GM19467 (cell line): ENCODE results near the gene TIMP2.
"Not testable (repeated sequence)": the region's sequence is repeated elsewhere in the genome, so short reads cannot be mapped to it uniquely, and the experiment has no call there.

Source experiments
- ATAC-seq: cut with Tn5 transposase; IDR thresholded peaks from one replicate; pipeline ENCODE4 v1.9.1; 2021; ENCODE audit warnings: mild to moderate bottlenecking, moderate library complexity; ENCODE audit not compliant: unreplicated experiment

Gene TIMP2

GRCh38 chr17:78925234-78925633 lies at the start of gene TIMP2:
Gene TIMP2, minus strand, starts transcription at chr17:78925387. Its CDS starts 299 bp downstream, at chr17:78925088.
- ATAC-seq: no peak

GRCh38 chr17:78973792-78974520 lies 48.8 kb upstream of the TIMP2 start:
- ATAC-seq: no peak

GRCh38 chr17:78973196-78973595 lies 48.0 kb upstream of the TIMP2 start:
- no peak for ATAC-seq

DNA sequence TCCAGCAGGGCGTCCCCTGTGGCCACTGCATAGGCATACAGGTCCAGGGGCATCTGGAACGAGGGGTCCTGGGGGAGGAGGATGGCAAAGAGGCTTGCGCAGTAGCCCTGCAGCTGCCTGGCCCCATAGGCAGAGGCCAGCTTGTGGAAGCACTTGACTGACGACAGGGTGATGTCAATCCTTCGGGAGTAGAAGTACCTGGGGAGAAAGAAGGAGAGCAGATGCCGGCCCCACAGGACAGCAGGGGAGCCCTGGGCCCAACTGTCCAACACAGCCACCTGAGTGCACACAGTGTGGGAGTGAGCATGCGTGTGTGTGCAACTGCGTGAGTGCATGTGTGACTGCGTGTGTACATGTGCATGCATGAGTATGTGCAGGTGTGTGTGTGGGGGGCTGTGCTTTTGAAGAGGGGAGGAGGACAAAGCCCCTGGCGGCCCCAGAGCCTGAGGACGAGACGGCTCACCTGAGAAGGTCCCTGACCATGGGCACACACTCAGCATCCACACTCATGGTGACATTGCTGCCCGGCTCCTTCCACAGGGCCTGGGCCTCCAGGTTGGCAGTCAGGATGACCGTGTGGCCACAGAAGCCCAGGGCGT lies 47.4 kb upstream of the TIMP2 start:
- no peak for ATAC-seq

DNA sequence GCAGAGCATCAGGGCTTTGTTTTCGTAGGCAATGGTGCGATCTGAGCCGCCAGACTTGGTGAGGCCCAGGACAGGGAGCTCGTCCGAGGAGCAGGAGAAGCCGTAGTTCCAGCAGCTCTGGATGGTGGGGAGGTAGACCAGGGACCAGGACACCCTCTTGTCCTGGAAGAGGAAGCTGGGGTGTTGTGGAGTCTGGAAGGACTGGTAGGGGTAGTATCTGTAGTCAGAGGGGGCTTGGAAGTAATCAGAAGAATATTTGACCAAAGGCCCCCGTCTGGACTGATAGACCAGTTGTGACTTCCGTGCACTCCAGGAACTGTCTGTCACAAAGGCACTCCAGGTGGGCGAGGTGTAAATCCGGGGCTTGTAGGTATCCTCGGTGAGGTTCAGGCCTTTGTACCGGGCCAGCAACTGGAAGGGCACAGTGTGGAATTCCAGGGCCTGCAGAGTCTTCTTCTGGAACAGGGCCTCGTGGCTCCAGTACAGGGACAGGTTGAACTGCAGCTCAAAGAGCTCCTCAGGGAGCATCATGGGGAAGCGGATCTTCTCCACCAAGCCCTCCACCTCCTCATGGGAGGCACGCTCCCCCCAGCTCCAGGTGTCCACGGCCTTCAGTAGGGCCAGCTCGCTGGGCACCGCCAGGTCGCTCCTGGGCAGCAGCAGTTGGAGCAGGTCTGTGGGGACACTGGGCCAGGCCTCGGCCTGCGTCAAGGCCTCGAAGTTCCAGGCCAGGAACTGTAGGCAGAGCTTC lies 46.7 kb upstream of the TIMP2 start:
- no peak for ATAC-seq

DNA sequence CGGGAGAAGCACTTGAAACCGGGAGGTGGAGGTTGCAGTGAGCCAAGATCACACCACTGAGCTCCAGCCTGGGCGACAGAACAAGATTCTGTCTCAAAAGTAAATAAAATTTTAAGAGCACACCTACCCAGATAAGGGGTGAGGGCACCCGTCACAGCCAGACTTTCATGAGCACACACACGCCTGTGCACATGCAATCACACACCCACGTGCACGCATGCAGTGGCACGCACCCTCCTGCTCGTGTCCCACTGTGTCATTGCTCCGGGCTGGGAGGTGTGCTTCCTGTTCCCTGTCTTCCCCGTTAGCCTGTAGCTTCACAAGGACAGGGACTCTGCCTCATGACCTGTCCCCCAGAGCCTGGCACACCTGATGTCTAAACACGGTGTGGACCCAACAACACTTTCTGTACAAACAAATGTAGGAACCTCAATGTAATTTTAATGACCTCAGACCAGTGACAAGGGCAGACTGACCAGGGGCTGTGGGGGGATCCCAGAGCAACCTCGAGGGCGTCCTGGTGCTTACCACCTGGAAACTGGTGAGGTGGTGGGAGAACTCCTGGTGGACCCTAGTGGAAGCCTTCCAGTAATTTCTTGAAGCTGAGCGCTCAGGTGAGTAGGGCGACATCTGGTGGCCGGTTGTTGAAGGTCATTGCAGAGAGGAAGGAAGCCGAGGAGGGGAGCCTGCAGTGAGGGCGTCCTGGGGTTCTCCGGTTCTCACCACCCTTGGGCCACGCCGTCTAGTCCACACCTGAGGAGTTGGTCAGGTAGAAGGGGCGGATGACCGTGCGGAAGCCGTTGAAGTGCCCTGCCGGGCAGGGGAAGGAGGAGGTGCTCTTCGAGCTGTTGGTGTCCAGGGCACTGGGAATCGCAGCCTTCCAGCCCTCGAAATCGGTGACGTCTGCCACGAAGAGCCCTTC lies 45.9 kb upstream of the TIMP2 start:
- no peak for ATAC-seq

DNA sequence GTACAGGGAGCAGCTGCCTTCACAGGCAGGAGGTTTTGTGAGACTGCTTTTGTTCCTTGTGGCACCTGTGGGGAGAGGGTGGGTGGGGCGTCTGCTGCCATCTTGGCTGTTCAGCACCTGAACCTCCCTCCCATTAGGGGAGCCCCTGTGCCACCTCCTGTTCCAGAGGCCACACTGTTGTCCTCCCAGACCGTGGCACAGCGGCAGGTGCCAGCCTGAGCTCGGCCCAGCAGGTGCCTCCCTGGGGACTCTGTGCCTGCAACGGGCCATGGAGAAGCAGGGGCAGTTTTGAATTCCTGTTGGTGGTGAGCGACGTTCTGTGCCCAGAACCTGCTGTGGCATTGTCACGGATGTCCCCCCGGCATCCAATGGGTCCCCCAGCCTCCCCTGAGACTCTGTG lies 44.7 kb upstream of the TIMP2 start:
- ATAC-seq: no peak

GRCh38 chr17:78967782-78968362 lies 42.7 kb upstream of the TIMP2 start:
- no peak for ATAC-seq

GRCh38 chr17:78966910-78967600 lies 41.9 kb upstream of the TIMP2 start:
- ATAC-seq: no peak

GRCh38 chr17:78966123-78966813 lies 41.1 kb upstream of the TIMP2 start:
- ATAC-seq: no peak

- no peak for ATAC-seq
These were observed 40.3 kb upstream of the TIMP2 start for GRCh38 chr17:78965491-78965924.

DNA sequence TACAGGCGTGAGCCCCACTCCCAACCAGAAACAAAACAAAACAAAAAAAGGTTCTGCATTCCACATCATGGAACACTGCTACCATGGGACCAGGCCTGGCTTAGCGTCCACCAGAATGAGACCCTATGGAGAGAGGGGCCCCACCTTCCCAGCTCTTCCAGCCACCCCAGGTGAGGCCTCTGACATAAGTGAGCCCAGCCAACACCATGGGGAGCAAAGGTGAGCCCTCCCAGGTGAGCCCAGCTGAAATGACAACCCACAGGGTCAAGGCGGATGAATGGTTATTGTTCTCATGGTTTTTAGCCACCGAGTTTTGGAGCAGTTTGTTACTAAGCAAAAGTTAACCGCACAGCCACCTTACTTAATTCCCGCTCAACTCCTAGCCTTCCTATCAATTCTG lies 38.2 kb upstream of the TIMP2 start:
- ATAC-seq: no peak

- not testable (repeated sequence) for ATAC-seq
These were observed 37.8 kb upstream of the TIMP2 start for GRCh38 chr17:78962984-78963348.

DNA sequence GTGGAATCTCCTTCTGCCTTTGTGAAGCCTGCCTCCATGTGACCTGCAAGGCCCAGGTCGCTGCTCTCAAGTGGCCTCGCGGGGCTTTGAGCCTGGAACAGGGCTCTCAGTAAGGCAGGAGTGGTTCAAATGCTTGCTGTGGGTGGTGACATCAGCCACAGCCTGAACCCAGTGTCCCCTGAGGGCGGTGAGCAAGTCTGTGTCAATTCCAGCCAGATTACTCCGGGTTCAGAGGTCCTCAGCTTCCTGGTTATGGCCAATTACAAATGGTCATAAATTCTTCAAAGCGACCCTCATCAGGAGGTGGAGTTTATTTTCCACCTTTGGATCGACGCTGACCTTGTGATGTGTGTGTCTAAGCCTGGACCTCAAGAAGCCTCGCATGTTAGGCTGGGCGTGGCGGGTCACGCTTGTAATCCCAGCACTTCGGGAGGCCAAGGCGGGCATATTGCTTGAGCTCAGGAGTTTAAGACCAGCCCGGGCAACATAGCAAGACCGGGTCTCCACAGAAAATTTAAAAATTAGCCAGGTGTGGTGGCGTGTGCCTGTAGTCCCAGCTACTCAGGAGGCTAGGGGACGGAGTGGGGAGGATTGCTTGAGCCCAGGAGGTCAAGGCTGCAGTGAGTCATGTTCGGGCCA lies 37.3 kb upstream of the TIMP2 start:
- no peak for ATAC-seq

DNA sequence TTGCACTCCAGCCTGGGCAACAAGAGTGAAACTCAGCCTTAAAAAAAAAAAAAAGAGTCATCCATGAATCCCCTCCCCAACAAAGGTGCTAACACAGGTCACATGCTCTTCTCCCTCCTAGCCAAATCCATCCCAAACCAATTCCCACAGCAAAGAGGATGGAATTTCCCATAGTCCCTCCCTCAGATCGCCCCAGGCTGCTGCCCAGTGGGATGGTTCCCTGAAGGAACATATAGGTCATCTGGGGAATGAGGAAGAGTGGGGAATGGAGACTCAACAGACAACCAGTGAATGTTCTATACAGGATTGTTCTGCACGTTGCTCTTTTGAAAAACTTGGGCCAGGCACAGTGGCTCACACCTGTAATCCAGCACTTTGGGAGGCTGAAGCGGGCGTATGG lies 36.4 kb upstream of the TIMP2 start:
- no peak for ATAC-seq

GRCh38 chr17:78960928-78961327 lies 35.7 kb upstream of the TIMP2 start:
- no peak for ATAC-seq

DNA sequence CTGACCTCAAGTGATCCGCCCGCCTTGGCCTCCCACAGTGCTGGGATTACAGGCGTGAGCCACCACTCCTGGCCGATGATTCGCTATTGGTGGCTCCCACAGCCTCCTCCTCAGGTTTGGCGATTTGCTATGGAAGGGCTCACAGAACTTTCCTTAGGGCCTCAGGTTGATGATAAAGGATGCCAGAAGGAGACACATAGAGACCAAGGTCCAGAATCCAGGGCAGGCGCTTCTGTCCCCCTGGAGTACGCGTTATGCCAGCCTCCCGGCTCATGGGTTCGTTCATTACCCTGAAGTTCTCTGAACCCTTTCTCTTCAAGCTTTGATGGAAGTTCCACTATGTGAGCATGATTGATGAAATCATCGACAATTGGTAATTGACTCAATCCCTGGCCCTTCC lies 34.6 kb upstream of the TIMP2 start:
- ATAC-seq: no peak

- ATAC-seq: no peak
These were observed 33.5 kb upstream of the TIMP2 start for GRCh38 chr17:78958641-78959127.

DNA sequence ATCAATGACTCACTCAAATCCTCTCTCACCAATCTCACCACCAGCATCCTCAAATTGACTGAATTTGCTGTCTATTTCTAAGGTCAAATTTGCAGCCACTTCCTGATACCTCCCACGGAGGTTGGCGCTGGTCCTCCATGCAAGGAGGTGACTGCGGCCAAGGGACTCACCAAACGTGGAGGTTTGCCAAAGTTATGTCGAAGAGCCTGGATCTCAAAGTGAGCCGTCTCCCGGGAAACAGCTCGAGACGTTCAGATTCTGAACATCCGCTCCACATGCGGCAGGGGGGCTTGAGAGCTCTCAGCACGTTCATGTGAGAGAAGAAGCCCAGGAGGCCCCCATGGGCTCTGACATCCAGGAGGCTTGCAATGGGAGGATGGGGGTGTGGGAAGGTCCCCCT lies 31.9 kb upstream of the TIMP2 start:
- no peak for ATAC-seq
